Activated CD8-positive, alpha-beta memory T cell treated with anti-CD3 and anti-CD28 coated beads, Interleukin-2, amount 50 U/mL, for 24 hours (primary cell): ENCODE data around the gene TAS1R3.

ENCODE experiments used
- DNase-seq: peaks from one replicate; pipeline ENCODE4 v3.0.0-alpha.2; 2020; ENCODE audit errors: extremely low read depth

The TAS1R3 gene

DNA sequence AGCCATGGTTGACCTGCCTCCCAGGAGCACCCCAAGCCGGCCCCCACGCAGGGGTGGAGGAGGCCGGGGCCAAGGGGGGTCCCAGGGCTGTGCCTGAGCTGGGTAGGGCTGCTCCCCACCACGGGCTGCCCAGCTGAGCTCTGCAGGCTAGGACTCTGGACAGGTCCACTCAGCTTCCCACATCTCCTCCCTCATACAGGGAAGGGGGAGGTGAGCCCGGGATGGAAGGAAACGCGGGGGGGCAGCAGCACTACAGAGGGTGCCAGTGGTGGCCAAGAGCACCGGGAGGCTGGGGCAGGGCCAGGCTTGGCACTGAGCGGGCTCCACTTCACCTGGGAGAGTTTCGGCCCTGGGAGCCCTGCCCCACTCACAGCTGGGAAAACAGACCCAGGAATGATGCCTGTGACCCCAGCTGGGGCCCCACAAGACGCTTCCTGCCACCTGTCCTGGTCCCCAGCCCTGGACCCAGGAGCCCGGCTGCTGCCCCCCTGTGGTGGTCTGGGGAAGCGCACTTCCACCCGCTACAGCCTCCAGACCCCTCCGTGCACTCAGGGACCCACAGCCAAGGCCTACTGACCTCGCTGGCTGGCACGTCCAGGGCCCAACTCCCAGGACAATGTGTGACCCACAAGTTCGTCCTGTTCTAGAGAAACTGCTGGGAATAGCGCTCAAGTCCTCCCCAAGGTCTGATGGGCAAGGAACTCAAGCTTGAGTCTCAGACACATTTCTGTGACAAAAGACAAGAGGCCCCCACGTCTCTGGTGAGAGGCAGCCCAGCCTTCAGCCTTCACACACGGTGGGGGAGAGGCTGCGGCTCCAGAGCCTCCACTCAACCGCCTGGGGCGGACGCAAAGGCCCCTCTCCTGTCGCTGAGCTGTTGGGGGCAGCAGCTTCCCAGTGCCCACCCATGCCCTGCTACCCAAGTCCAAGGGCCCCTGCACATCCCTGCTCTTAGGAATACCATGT, 40.9 kb downstream of the TAS1R3 start:
- peak; percentile 37 for DNase-seq

GRCh38 chr1:1373051-1373814, 42.2 kb downstream of the TAS1R3 start:
- DNase-seq: no peak

- no peak for DNase-seq
These were observed 42.9 kb downstream of the TAS1R3 start for GRCh38 chr1:1373815-1374588.

DNA sequence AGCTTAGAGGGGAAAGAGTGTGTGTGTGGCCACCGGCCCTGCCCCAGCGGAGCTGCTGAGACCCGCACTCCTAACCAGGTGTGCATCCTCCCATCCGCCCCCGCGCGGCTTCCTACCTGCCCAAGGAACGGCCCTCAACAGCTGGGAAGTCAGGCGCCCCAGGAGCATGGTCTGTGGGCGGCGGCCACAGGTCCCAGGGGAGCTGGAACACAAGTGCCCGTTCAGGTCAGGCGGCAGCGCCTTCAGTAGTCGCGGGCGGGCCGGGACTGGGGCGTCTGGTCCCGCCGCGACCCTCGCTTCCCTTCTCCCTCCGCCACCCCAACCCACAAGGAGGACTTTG, 43.5 kb downstream of the TAS1R3 start:
- DNase-seq: no peak

DNA sequence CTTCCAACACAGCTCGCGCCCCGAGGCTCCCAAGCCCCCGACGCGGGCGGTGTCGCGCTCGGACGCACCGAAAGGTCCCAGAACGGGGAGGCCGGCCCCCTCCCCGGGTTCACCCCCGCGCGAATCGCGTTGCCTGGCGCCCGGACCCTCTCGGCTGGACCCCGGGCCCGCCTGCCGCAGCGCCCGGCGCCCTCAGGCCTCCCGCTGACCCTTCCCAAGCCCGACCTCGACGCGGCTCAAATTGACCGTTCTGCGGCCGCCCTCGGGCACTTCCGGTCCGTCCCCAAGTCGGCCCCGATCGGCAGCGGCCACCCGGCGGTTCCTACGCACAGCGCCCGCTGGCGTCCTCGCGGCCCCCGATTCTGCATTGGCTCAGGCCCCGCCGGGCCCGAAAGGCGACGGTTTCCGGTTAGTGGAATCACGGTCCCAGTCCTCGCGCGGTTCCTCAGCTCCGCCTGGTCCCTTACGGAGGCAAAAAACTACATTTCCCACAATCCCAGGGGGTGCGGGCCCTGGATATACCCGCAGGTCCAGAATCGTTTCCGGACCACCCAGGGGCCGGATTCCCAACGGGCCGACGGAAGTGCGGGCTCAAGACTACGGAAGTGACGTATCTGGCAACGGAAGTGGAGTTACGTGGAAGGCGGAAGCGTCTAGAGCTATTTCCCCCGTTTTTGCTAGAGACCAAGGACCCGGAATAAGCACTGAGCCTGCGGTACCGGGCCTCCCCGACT, 44.0 kb downstream of the TAS1R3 start, which contains the start of gene AURKAIP1:
AURKAIP1 (minus strand) TSS at position 279 of the 734 bp plus-strand sequence. CDS start 451 bp downstream, outside the sequence.
- peak; percentile 93 for DNase-seq

DNA sequence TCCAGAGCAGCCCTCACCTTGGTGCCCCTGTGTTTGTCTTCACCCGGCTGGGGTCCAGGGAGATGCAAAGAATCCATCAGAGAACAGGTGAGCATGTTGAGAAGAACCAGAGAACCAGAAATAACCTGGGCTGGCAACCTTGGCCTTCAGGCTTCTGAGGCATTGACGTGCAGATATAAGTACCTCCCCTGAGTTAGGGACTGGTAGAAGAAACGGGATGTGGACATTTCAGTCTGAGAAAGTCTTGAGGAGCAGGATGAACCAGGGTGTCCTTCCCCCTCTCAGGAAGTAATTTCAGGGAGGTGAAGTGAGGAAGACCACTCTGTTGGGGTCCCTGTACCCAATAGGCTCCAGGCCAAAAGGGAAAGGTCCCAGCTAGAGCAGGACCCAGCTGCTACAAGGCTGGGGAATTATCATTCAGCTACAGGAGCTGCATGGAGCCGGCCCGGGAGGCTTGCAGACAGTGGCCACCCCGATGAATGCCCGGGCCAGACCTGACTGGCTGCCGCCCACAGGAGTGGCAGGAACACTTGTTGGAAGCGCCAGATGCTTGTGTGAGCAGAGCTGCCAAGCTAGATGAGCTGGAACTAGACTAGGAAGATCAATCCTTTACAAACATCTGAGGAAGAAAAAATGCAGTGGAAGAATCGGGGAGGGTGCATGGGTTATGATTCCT, 45.6 kb downstream of the TAS1R3 start:
- no peak for DNase-seq

GRCh38 chr1:1377540-1378205, 46.6 kb downstream of the TAS1R3 start:
- no peak for DNase-seq

- no peak for DNase-seq
These were observed 49.8 kb downstream of the TAS1R3 start for GRCh38 chr1:1380860-1381259.

- no peak for DNase-seq
These were observed 50.2 kb downstream of the TAS1R3 start for GRCh38 chr1:1381294-1381693.
